WERI-Rb-1 (cell line): Measurements from ENCODE around the gene TMTC3.
"Not testable (repeated sequence)": the region's sequence is repeated elsewhere in the genome, so short reads cannot be mapped to it uniquely, and the experiment has no call there.

Source experiments
- DNase-seq: peaks from one replicate; pipeline ENCODE4 v3.0.0-alpha.2; 2020
- H3K27ac ChIP-seq: fragments of 250-450 bp; sonication (Bioruptor Pico); 2 replicates; pipeline ENCODE4 v1.5.1; 2020; ENCODE audit warnings: mild to moderate bottlenecking, moderate library complexity
- H3K27me3 ChIP-seq: fragments of 250-450 bp; sonication (Bioruptor Pico); 2 replicates; pipeline ENCODE4 v1.5.1; 2021; ENCODE audit warnings: mild to moderate bottlenecking, low read depth, moderate library complexity; ENCODE audit not compliant: insufficient read depth, severe bottlenecking
- H3K36me3 ChIP-seq: fragments of 250-450 bp; sonication (Bioruptor Pico); 2 replicates; pipeline ENCODE4 v1.5.1; 2020; ENCODE audit warnings: mild to moderate bottlenecking, moderate library complexity
- H3K4me3 ChIP-seq: 2 replicates; pipeline ENCODE4 v1.5.1; 2011; ENCODE audit warnings: low read depth, mild to moderate bottlenecking, control low read depth, low read length
- H3K9me3 ChIP-seq: fragments of 250-450 bp; sonication (Bioruptor Pico); 2 replicates; pipeline ENCODE4 v1.5.1; 2021; ENCODE audit warnings: mild to moderate bottlenecking, moderate library complexity; ENCODE audit not compliant: severe bottlenecking
- TF ChIP-seq, protein P1 (sequence below): IDR thresholded peaks from 2 replicates; pipeline ENCODE4 v1.5.1; 2011; ENCODE audit warnings: low read depth, mild to moderate bottlenecking, control low read depth, inconsistent platforms, low read length

TMTC3 gene

DNA sequence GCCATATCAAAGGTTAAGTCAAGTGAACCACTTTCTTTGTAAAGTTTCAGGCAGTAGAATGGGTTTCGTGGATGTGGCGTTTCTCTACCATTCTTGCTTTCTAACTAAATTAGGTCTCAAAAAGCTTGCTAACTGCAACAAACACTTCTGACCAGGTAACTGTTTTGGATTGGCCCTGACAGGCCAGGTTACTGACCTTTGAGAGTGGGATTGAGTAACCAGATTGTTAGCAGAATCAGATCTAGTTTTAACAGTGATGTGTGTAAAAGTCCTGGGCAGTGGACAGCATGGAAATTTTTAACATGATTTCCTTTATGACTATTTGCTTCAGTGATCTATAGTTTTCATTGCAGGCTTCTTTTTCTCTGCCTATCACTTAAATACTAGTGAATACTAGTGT lies 57.9 kb downstream of the TMTC3 start:
- DNase-seq: no peak
- H3K27me3 ChIP-seq: no peaks in the 10 kb centered on the region

DNA sequence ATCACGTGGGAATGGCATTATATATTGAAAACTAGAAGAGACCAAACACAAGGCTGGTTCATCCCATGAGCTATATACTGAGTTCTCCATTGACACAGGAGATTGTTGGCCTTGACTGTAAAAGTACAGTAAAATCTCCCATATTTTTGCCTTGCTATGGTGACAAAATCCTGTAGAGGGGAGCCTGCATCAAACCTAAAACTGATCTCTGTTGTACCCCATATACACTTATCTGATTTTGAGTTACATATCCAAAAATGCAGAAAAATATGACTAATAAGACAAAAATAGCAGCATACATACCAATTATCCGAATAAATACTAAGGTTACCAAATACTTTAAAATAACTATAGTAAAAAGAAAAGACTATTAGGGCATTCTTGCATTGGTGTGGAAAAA lies 60.4 kb downstream of the TMTC3 start:
- Histone ChIP-seq H3K27ac (no peak overlapping the region), H3K4me3 (no peak overlapping the region), H3K27me3 (no peaks in the 10 kb centered on the region), H3K36me3 (no peaks in the 10 kb centered on the region), H3K9me3 (peaks cover 2% of the 10 kb centered on the region)
- no peak for DNase-seq
- TF ChIP-seq, protein P1, sequence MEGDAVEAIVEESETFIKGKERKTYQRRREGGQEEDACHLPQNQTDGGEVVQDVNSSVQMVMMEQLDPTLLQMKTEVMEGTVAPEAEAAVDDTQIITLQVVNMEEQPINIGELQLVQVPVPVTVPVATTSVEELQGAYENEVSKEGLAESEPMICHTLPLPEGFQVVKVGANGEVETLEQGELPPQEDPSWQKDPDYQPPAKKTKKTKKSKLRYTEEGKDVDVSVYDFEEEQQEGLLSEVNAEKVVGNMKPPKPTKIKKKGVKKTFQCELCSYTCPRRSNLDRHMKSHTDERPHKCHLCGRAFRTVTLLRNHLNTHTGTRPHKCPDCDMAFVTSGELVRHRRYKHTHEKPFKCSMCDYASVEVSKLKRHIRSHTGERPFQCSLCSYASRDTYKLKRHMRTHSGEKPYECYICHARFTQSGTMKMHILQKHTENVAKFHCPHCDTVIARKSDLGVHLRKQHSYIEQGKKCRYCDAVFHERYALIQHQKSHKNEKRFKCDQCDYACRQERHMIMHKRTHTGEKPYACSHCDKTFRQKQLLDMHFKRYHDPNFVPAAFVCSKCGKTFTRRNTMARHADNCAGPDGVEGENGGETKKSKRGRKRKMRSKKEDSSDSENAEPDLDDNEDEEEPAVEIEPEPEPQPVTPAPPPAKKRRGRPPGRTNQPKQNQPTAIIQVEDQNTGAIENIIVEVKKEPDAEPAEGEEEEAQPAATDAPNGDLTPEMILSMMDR: no peak

More for the DNA sequence above, 57.9 kb downstream of the TMTC3 start:
- H3K36me3 ChIP-seq: peaks cover 9% of the 10 kb centered on the region; the same call in 1 of the 2 replicates
- TF ChIP-seq, protein P1: no peak
- no peak overlapping the region for H3K27ac ChIP-seq
- H3K9me3 ChIP-seq: peaks cover 2% of the 10 kb centered on the region
- no peak overlapping the region for H3K4me3 ChIP-seq

DNA sequence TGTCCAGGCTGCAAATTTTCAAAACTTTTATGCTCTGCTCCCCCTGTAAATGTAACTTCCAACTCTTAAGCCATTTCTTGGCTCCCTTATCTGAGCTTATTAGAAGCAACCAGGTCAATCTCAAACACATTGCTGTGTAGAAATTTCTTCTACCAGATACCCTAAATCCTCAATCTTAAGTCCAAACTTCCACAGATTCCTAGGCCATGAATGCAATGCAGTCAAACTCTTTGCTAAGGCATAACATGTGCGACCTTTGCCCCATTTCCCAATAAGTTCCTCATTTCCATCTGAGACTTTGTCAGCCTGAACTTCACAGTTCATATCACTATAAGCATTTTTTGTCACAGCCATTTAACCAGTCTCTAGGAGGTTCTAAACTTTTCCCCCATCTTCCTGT lies 64.5 kb downstream of the TMTC3 start:
- TF ChIP-seq, protein P1: no peak
- DNase-seq: no peak
- Histone ChIP-seq H3K4me3 (no peak overlapping the region), H3K27ac (no peak overlapping the region), H3K36me3 (no peaks in the 10 kb centered on the region), H3K9me3 (peaks cover 6% of the 10 kb centered on the region), H3K27me3 (no peaks in the 10 kb centered on the region)

DNA sequence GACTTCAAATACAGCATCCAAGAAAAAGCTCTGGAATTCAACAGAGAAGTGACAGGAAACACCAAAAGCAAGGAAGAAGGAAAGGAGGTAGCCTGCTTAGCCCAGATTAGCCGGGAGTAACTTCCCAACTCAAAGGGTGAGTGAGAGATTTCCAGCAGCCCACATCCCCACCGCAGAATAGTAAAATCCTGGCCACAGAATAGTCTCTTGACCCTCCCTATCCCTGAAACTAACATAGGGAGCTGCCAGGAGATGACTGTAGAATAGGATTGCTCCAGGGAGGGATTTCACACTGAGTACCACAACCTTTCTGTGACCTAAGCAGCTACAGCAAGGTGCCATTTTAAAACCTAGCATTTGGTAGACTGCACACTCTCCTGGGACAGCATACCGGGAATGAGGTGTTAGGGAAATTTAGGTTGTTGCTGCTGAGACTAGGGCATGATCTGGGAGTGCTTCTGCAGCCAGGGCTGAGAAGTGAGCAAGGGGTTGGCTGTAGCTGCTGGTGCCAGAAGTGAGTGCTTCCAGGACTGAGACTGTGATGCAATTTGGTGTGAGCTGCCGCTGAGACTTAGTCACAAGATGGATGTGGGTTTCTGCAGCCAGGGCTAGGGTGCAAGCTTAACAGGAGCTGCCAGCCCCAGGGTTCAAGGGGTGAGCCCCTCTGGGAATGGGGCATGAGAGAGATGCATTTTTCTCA lies 66.0 kb downstream of the TMTC3 start:
- H3K36me3 ChIP-seq: no peaks in the 10 kb centered on the region
- H3K4me3 ChIP-seq: no peak overlapping the region
- TF ChIP-seq, protein P1: no peak
- H3K27me3 ChIP-seq: no peaks in the 10 kb centered on the region
- DNase-seq: no peak
- H3K9me3 ChIP-seq: peaks cover 6% of the 10 kb centered on the region
- no peak overlapping the region for H3K27ac ChIP-seq

DNA sequence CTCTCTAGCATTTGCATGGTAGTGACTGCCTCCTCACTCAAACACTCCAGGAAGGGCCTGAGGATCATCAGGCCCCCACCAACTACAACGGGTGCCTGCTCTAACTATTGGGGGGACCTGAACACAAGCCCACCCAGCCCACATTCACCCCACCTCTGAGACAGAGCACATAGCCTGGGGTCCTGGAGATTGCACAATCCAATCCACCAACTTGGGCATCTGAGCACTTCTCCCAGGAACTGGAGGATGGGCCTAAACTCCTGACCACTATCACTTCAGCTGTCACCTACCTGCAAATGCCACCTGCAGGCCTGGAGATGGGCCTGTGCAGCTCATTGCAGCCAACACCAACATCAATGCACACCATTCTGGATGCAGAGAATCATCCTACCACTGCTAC lies 66.6 kb downstream of the TMTC3 start:
- DNase-seq: no peak
- Histone ChIP-seq H3K27ac (no peak overlapping the region), H3K4me3 (no peak overlapping the region), H3K9me3 (peaks cover 5% of the 10 kb centered on the region), H3K27me3 (no peaks in the 10 kb centered on the region), H3K36me3 (no peaks in the 10 kb centered on the region)
- TF ChIP-seq, protein P1: no peak

DNA sequence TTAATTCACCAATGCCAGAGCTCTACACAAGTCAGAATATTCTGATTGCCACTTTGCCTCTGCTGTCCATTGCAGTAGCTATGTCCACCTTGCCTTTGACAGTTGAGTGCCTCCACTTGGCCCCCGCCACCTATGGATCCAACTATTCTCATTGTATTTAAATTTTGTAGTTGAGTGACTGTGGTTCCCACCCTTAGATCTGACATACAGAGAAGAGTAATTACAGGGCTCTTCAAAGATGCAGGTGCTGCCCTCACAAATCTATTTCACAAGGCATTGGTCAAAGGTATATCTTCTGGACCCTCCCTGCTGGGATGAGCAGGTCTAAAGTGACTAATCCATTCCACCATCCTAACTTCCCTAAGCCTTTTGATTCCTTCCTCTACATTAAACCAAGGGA lies 68.2 kb downstream of the TMTC3 start:
- not testable (repeated sequence) for H3K9me3 ChIP-seq, H3K27me3 ChIP-seq, H3K36me3 ChIP-seq, H3K27ac ChIP-seq, DNase-seq, H3K4me3 ChIP-seq
